K562 (cell line): ENCODE results near the gene ZMYND8. TPM values are rescaled to one million over a fixed set of nuclear protein-coding genes. Genes with fewer than 3 reads are reported as not detected.
A peak's percentile ranks its signal among the peaks of the same experiment; 100 is the strongest.

Source experiments
- ATF7 ChIP-seq: fragments of 450-650 bp; IDR thresholded peaks from 2 replicates; pipeline ENCODE4 v1.7.1; 2014; ENCODE audit warnings: mild to moderate bottlenecking, moderate library complexity
- GATA2 ChIP-seq: sonication (generic); formaldehyde crosslinking; IDR thresholded peaks from 2 replicates; pipeline ENCODE4 v1.4.0; 2020; ENCODE audit warnings: mild to moderate bottlenecking, missing genetic modification reagents
- NFYB ChIP-seq: IDR thresholded peaks from 2 replicates; pipeline ENCODE4 v1.6.1; 2011; ENCODE audit warnings: mild to moderate bottlenecking, moderate library complexity; ENCODE audit not compliant: insufficient read length; ENCODE audit errors: extremely low read depth
- ZFP1 ChIP-seq: fragments of 450-650 bp; formaldehyde crosslinking; IDR thresholded peaks from 2 replicates; pipeline ENCODE4 v1.4.0; 2020; ENCODE audit warnings: mild to moderate bottlenecking, mixed read lengths
- ZFP36 ChIP-seq: fragments of 150-350 bp; IDR thresholded peaks from 2 replicates; pipeline ENCODE4 v1.6.1; 2018; ENCODE audit warnings: low read length, low read depth; ENCODE audit not compliant: partially characterized antibody
- ZNF311 ChIP-seq: fragments of 250-450 bp; sonication (Bioruptor Pico); IDR thresholded peaks from 2 replicates; pipeline ENCODE4 v1.4.0; 2020; ENCODE audit warnings: mild to moderate bottlenecking, moderate library complexity
- ZNF408 ChIP-seq: fragments of 250-450 bp; sonication (Bioruptor Pico); IDR thresholded peaks from 2 replicates; pipeline ENCODE4 v1.4.0; 2020; ENCODE audit warnings: low read depth, mild to moderate bottlenecking, moderate library complexity
- polyA plus RNA-seq, 8 experiments: library from polyadenylated mRNA; depleted of rRNA in 4 of 8; stranded (reverse) in 5 of 8; unstranded in 3 of 8; fragments of >200 nt; fragmentation: Nextera tagmentation in 2 of 8; fragmentation: Illumina TruSeq in 1 of 8; extraction: Ambion mirVana in 2 of 8; extraction: Trizol in 1 of 8; gene quantifications; 2 replicates each; pipeline versions ENCODE4 v1.2.1 to v1.2.3, GENCODE V29; 2011 to 2014; ENCODE audit warnings: inconsistent platforms in 1 of 8, missing spikeins in 1 of 8
- total RNA-seq, 7 experiments: library from RNA; depleted of rRNA in 6 of 7; stranded (reverse); fragments of >200 nt in 6 of 7; fragmentation: Illumina TruSeq in 2 of 7; extraction: Trizol in 2 of 7; gene quantifications; 2 replicates each; pipeline versions ENCODE4 v1.2.1 to v1.2.3, GENCODE V29; 2011 to 2021; ENCODE audit warnings: low replicate concordance in 1 of 7
- TF ChIP-seq, protein P1 (sequence below): fragments of 450-650 bp; IDR thresholded peaks from 2 replicates; pipeline ENCODE4 v1.6.1; 2016; ENCODE audit warnings: mild to moderate bottlenecking, moderate library complexity
- TF ChIP-seq, protein P2 (sequence below), 2 experiments: fragments of 450-650 bp; conservative IDR thresholded peaks; 2 replicates each; pipeline ENCODE4 v1.6.1; 2017; ENCODE audit warnings: mild to moderate bottlenecking in 2 of 2, moderate library complexity in 2 of 2
- TF ChIP-seq, protein P3 (sequence below): fragments of 450-650 bp; IDR thresholded peaks from 2 replicates; pipeline ENCODE4 v1.7.1; 2018; ENCODE audit warnings: mild to moderate bottlenecking, low read depth; ENCODE audit not compliant: partially characterized antibody

The ZMYND8 gene
- total and polyA plus RNA-seq, 9 of the 15 experiments (the other 6 are each of a cell fraction or from before 2014, with no cell fraction given), result 31.8 to 148 (median 71.9) TPM

DNA sequence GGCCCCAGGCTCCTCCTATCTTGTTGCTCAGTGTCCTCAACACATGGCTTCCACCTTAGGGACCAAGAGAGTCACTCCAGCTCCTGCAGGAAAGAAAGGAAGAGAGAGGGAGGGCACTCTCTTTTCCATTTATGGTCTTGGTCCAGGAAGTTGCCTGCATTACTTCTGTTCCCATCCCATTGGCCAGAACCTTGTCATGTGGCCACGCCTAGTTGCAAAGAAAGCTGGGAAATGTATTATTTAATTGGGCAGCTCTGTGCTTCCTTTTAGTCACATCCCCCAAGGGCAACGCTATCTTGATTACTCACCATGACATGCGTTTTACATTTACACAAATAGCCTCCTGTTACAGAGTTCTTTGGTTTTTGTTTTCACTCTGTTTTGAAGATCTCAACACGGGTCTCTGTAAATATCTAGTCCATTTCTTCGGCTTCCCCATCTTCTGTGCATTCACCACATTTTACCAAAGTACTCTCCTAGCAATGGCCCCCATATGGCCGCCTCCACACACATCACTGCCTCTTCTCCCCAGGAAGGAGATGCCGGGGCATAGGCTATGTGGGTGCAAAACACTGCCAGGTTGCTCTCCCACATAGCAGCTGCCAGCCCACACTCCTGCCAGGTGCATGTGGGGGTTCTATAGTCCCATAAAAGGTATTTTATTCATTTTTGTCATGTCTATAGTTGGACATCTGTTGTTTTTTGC, 35.7 kb upstream of the ZMYND8 start (continued):
- TF ChIP-seq, protein P1, sequence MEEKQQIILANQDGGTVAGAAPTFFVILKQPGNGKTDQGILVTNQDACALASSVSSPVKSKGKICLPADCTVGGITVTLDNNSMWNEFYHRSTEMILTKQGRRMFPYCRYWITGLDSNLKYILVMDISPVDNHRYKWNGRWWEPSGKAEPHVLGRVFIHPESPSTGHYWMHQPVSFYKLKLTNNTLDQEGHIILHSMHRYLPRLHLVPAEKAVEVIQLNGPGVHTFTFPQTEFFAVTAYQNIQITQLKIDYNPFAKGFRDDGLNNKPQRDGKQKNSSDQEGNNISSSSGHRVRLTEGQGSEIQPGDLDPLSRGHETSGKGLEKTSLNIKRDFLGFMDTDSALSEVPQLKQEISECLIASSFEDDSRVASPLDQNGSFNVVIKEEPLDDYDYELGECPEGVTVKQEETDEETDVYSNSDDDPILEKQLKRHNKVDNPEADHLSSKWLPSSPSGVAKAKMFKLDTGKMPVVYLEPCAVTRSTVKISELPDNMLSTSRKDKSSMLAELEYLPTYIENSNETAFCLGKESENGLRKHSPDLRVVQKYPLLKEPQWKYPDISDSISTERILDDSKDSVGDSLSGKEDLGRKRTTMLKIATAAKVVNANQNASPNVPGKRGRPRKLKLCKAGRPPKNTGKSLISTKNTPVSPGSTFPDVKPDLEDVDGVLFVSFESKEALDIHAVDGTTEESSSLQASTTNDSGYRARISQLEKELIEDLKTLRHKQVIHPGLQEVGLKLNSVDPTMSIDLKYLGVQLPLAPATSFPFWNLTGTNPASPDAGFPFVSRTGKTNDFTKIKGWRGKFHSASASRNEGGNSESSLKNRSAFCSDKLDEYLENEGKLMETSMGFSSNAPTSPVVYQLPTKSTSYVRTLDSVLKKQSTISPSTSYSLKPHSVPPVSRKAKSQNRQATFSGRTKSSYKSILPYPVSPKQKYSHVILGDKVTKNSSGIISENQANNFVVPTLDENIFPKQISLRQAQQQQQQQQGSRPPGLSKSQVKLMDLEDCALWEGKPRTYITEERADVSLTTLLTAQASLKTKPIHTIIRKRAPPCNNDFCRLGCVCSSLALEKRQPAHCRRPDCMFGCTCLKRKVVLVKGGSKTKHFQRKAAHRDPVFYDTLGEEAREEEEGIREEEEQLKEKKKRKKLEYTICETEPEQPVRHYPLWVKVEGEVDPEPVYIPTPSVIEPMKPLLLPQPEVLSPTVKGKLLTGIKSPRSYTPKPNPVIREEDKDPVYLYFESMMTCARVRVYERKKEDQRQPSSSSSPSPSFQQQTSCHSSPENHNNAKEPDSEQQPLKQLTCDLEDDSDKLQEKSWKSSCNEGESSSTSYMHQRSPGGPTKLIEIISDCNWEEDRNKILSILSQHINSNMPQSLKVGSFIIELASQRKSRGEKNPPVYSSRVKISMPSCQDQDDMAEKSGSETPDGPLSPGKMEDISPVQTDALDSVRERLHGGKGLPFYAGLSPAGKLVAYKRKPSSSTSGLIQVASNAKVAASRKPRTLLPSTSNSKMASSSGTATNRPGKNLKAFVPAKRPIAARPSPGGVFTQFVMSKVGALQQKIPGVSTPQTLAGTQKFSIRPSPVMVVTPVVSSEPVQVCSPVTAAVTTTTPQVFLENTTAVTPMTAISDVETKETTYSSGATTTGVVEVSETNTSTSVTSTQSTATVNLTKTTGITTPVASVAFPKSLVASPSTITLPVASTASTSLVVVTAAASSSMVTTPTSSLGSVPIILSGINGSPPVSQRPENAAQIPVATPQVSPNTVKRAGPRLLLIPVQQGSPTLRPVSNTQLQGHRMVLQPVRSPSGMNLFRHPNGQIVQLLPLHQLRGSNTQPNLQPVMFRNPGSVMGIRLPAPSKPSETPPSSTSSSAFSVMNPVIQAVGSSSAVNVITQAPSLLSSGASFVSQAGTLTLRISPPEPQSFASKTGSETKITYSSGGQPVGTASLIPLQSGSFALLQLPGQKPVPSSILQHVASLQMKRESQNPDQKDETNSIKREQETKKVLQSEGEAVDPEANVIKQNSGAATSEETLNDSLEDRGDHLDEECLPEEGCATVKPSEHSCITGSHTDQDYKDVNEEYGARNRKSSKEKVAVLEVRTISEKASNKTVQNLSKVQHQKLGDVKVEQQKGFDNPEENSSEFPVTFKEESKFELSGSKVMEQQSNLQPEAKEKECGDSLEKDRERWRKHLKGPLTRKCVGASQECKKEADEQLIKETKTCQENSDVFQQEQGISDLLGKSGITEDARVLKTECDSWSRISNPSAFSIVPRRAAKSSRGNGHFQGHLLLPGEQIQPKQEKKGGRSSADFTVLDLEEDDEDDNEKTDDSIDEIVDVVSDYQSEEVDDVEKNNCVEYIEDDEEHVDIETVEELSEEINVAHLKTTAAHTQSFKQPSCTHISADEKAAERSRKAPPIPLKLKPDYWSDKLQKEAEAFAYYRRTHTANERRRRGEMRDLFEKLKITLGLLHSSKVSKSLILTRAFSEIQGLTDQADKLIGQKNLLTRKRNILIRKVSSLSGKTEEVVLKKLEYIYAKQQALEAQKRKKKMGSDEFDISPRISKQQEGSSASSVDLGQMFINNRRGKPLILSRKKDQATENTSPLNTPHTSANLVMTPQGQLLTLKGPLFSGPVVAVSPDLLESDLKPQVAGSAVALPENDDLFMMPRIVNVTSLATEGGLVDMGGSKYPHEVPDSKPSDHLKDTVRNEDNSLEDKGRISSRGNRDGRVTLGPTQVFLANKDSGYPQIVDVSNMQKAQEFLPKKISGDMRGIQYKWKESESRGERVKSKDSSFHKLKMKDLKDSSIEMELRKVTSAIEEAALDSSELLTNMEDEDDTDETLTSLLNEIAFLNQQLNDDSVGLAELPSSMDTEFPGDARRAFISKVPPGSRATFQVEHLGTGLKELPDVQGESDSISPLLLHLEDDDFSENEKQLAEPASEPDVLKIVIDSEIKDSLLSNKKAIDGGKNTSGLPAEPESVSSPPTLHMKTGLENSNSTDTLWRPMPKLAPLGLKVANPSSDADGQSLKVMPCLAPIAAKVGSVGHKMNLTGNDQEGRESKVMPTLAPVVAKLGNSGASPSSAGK, result peak; percentile 37; the same call in 1 of the 2 replicates
- TF ChIP-seq ATF7 (peak; percentile 68), ZNF311 (CRISPR knock-in tag) (peak; percentile 59; the same call in 1 of the 2 replicates), ZFP1 (no peak), GATA2 (CRISPR knock-in tag) (peak; percentile 52; the same call in 1 of the 2 replicates), ZNF408 (CRISPR knock-in tag) (no peak), ZFP36 (peak; percentile 46), NFYB (peak; percentile 24)
- TF ChIP-seq, protein P2, sequence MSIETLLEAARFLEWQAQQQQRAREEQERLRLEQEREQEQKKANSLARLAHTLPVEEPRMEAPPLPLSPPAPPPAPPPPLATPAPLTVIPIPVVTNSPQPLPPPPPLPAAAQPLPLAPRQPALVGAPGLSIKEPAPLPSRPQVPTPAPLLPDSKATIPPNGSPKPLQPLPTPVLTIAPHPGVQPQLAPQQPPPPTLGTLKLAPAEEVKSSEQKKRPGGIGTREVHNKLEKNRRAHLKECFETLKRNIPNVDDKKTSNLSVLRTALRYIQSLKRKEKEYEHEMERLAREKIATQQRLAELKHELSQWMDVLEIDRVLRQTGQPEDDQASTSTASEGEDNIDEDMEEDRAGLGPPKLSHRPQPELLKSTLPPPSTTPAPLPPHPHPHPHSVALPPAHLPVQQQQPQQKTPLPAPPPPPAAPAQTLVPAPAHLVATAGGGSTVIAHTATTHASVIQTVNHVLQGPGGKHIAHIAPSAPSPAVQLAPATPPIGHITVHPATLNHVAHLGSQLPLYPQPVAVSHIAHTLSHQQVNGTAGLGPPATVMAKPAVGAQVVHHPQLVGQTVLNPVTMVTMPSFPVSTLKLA (conservative IDR thresholded peaks at IDR 0.05), result peak in 1 of 2 experiments; percentile 41; a peak in 2 of 4 replicates
- TF ChIP-seq, protein P3, sequence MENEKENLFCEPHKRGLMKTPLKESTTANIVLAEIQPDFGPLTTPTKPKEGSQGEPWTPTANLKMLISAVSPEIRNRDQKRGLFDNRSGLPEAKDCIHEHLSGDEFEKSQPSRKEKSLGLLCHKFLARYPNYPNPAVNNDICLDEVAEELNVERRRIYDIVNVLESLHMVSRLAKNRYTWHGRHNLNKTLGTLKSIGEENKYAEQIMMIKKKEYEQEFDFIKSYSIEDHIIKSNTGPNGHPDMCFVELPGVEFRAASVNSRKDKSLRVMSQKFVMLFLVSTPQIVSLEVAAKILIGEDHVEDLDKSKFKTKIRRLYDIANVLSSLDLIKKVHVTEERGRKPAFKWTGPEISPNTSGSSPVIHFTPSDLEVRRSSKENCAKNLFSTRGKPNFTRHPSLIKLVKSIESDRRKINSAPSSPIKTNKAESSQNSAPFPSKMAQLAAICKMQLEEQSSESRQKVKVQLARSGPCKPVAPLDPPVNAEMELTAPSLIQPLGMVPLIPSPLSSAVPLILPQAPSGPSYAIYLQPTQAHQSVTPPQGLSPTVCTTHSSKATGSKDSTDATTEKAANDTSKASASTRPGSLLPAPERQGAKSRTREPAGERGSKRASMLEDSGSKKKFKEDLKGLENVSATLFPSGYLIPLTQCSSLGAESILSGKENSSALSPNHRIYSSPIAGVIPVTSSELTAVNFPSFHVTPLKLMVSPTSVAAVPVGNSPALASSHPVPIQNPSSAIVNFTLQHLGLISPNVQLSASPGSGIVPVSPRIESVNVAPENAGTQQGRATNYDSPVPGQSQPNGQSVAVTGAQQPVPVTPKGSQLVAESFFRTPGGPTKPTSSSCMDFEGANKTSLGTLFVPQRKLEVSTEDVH, result no peak
